Jurkat, Clone E6-1 (cell line): ENCODE measurements around the gene CTNND2.
"Not testable (repeated sequence)": the region's sequence is repeated elsewhere in the genome, so short reads cannot be mapped to it uniquely, and the experiment has no call there.

ENCODE experiments used
- DNase-seq: peaks from one replicate; pipeline ENCODE4 v3.0.0-alpha.2; 2011; ENCODE audit warnings: low read depth, low spot score
- H3K4me3 ChIP-seq: 2 replicates; pipeline ENCODE4 v1.5.1; 2011; ENCODE audit warnings: mild to moderate bottlenecking, low read length, control low read depth, moderate library complexity

CTNND2 gene

DNA sequence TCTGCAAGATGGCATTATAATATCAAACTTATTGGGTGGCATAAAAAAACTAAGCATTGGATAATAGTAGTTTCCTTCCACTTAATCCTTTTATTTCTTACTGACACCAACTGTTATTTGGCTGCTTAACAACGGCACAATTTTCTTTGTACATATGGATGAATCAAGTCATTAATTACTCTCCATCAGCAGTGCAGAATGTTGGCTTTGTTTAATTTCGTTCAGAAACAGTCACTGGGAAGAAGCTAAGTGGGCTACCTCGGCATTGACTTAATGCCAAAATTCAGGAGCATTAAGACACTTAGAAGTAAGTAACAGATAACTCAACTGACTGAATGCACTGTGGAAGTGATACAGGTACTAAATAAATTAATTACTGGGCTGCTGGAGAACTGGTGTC, 460.4 kb downstream of the CTNND2 start:
- no peak for DNase-seq
- H3K4me3 ChIP-seq = no peak overlapping the region

DNA sequence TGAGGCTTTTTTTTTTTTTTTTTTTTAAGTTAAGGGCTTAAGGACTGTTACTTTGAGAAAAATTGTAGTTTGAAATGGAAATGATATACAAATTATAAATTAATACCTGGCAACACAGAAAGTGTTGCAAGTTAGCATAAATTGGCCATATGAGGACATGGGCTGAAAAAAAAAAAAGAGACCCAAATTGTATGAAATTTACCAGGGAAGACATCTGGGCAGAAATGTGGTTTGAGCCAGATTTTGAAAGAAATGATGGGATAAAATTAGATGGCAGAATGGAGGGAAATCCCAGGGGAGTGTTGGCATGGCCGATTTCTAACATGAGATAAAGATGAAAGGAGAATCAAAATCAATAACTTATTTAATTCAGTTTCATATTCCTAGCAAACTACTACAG, 472.1 kb downstream of the CTNND2 start:
- DNase-seq = no peak
- no peak overlapping the region for H3K4me3 ChIP-seq

DNA sequence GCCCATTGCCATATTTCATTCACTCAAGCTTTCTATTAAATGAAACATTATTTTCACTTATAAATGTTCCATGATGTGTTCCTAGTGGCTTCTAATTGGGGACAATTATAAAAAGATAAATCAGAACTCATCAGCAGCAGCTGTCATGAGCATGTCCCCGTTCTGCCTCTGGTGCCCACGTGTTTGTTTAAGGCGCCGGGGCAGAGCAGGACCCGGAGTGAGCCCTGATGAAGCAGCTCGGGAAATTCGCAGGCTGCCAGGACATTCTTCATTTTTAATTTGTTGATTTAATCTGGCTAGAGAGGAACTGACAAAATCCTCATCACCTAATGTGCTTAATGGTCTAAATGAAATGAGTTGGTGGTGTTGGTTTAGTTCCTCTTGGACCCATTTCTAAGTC, 475.0 kb downstream of the CTNND2 start:
- H3K4me3 ChIP-seq = no peak overlapping the region
- no peak for DNase-seq

DNA sequence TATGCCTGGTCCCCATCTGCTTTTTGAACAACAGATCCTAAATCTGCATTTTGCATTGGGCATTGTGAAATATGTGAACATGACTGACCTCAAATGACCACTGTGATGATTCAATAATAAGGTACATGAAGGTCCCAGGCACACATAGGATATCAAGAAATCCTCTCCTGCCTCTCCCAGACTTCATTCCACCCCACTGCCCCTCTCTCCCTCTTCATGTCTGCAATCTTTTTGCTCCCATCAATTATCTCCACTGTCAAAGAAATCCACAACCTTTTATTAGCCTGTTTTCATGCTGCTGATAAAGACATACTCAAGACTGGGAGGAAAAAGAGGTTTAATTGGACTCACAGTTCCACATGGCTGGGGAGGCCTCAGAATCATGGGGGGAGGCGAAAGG, 476.7 kb downstream of the CTNND2 start:
- H3K4me3 ChIP-seq = no peak overlapping the region
- DNase-seq = no peak

GRCh38 chr5:11426442-11426841, 477.8 kb downstream of the CTNND2 start:
- no peak overlapping the region for H3K4me3 ChIP-seq
- DNase-seq = no peak

- no peak for DNase-seq
- no peak overlapping the region for H3K4me3 ChIP-seq
Observed at GRCh38 chr5:11422342-11422741, 481.9 kb downstream of the CTNND2 start.

DNA sequence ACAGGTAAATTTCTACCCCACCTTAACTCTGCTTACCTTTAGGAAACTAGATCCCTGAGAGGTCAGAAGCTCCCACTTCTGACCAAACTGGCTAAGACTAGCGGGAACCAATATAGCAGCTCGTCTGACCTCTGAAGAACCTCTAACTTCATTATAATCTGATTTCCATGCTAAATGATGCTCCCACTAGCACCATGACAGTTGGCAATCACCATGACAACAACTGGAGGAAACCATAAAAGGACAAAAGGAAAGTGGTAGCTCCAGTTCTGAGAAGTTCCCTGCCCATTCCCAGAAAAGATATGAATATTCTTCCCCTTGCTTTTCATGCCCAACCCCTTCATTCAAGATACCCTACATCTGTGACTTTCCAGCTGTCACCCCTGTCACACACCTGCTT, 483.3 kb downstream of the CTNND2 start:
- no peak overlapping the region for H3K4me3 ChIP-seq
- DNase-seq = no peak

DNA sequence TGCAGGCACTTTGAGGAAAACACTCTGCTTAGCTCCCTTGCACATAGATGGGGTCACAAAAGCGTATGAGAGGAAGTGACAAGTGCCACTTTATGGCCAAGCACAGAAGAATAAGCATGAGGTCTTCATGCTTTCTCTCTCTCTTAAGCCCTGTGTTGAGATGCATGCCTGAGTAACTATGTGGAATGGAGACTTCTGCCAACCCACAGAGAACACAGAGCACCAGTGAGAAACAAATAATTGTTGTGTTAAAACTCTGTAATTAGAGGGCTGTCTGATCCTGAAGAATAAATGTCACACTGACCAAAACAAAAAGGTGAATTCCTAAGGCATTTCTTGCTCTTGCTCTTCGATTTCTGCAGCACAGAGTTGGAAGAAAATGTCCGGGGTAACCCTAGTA, 488.5 kb downstream of the CTNND2 start:
- H3K4me3 ChIP-seq = no peak overlapping the region
- no peak for DNase-seq

- H3K4me3 ChIP-seq, DNase-seq: not testable (repeated sequence)
Observed at GRCh38 chr5:11414732-11415131, 489.5 kb downstream of the CTNND2 start.

- H3K4me3 ChIP-seq = no peak overlapping the region
- no peak for DNase-seq
Observed at GRCh38 chr5:11411621-11412020, 492.6 kb downstream of the CTNND2 start.

DNA sequence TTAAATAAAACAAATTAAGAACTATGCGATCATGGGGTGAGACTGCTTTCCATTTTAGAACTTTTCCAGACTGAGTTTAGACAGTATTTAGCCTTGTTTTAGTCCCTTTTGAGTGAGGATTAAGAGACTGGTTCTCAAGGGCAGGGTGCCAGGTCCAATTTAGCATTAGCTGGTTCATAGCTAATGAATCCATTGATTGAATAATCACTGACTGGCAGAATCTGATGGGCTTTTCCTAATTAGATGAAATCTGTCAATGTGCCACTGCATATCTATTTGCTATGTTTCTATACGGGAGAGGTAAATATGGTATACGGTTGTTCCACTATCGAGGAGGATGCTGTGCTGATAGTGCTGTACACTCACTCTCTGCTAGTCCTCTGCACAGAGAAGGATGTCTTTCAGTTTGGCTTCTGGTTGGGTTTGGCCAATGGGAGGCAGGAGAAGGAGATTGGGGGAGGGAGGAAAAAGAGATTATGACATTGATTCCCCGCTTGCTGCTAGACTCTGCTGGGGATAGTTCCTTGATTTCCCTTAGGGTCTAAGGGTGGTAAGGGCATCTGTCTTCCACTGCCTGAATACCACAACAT, 496.6 kb downstream of the CTNND2 start:
- H3K4me3 ChIP-seq = no peak overlapping the region
- no peak for DNase-seq

DNA sequence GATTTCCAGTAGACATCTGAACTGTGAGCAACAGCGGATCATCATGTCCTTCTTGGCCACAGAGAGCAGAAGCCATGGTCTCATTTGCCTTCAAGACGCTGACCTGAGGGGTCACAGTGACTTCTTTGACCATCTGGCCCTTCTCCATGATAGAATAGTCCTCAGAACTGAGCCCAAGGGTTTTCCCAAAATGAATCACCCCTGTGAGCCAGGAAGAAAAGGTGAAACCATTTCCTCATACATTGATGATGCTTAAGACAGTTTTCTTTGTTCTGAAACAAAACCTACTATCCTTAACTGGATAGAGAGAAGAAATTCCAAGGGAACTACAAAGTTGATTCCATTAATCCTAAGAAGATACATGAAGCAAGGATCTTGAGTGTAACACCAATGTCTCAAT, 503.9 kb downstream of the CTNND2 start:
- DNase-seq = no peak
- H3K4me3 ChIP-seq = no peak overlapping the region

DNA sequence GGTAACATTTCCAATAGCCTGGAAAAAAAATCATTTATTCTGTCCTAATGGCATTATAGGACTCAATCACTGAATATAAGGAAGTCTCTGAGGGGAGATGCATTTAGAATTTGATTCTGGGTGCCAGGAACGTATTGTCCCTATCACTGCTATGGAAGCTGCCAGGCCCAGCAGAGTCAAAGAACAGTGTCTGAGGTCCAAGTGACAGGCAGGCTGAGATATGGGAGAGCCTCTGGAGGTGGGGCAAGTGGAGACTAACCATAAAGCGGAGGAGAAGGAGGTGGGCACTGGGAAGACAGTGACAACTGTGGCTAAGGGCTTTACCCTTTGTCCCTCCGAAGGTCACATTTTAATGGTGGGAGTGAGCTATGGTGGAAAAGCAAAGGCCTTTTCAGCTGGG, 505.5 kb downstream of the CTNND2 start:
- DNase-seq = no peak
- no peak overlapping the region for H3K4me3 ChIP-seq

GRCh38 chr5:11397549-11397948, 506.7 kb downstream of the CTNND2 start:
- H3K4me3 ChIP-seq = no peak overlapping the region
- DNase-seq = no peak

- DNase-seq = no peak
- no peak overlapping the region for H3K4me3 ChIP-seq
Observed at GRCh38 chr5:11396917-11397316, 507.3 kb downstream of the CTNND2 start.

DNA sequence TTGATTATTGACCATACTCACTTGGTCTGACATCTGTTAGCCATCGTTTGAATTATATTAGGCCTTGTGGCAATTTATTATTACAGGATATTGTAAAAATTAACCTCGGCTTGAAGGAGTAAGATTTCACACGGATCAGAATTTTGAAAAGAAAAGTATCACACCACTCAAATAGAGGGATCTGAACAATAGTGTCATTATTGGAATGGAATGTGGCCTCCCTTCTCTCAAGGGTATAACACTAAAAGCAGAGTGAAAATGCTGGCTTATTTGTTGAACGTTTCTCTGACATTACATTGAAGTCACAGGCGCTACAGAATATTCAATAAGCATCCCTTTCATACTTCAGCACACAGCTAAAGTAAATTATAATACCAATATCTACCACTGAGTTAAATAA, 509.3 kb downstream of the CTNND2 start:
- no peak for DNase-seq

GRCh38 chr5:11390291-11390767, 513.9 kb downstream of the CTNND2 start:
- no peak for DNase-seq
- H3K4me3 ChIP-seq = no peak overlapping the region

More for the DNA sequence above, 509.3 kb downstream of the CTNND2 start:
- no peak overlapping the region for H3K4me3 ChIP-seq

DNA sequence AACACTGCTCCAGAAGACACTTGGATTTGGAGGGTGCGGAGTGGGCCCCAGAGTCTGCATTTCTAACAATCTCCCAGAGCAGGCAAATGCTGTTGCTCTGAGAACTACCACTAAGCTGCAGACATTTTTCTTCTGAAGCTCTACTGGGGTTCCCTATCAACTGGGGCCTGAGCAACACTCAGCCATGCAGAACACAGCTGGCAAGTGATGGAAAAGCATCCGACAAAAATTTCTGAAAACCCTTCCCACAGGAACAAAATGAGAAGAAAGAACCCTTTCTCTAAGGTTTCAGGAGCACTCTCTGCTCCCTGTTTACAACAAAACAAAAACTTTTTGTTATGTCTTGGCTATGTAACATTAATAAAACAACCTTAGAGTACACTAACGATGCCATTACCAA, 516.9 kb downstream of the CTNND2 start:
- H3K4me3 ChIP-seq = no peak overlapping the region
- no peak for DNase-seq

DNA sequence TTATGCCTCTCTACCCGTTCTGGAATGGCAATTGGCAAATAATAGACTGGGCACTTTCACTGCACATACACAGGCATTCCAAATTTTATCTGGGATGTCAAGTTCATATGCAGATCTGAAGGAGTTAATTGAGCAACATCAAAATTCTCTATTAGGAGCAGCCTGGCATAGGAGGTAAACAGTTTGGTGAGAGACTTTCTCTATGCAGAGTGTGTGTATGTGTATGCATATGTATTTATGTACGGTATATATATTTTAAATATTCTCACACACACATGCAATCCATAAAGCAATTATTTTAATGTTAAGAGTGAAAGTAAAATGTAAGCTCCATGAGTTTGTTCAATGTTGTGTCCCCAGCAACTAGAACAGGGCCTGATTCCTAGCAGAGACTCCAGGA, 517.8 kb downstream of the CTNND2 start:
- no peak for DNase-seq
- no peak overlapping the region for H3K4me3 ChIP-seq

- no peak overlapping the region for H3K4me3 ChIP-seq
- DNase-seq = no peak
Observed at GRCh38 chr5:11385901-11386293, 518.3 kb downstream of the CTNND2 start.

- DNase-seq = no peak
- no peak overlapping the region for H3K4me3 ChIP-seq
Observed at GRCh38 chr5:11385251-11385900, 518.9 kb downstream of the CTNND2 start.
